ENCODE data around the gene TBXAS1.
"Not testable (repeated sequence)": the region's sequence is repeated elsewhere in the genome, so short reads cannot be mapped to it uniquely, and the experiment has no call there.

The TBXAS1 gene

DNA sequence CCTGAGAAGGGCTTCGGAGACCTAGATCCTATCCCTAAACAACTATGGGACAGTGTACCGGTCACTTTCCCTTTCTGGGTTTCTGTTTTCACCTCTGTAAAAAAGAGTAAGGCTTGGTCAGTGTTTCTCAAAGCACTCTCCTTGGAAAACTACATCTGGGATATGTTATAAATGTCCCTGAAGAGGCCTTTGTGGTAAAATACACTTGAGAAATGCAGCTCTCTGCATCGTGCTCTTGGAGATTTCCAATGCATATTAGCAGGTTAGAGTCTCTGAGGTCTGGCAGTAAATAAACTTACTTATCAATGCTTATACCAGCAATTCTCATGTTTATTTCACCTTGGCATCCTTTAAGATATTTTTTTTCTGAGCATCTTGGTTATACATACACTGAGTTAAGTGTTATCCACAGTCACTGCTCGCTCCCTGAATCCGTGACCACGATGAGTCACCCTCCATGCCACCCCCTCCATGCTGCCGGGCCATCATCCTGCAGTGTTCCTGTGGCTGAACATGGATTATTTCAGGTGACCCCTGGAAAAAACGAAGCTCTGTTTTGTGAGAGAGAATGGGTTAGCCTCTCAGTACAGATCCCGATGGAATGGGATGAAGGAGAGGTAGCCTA lies 3.3 kb upstream of the TBXAS1 start:
- DNase-seq (ENCODE audit: low read depth in 2 of 2) = no peak

GRCh38 chr7:139827042-139827441 lies 2.0 kb upstream of the TBXAS1 start:
- DNase-seq (ENCODE audit: low read depth in 2 of 2) = no peak

DNA sequence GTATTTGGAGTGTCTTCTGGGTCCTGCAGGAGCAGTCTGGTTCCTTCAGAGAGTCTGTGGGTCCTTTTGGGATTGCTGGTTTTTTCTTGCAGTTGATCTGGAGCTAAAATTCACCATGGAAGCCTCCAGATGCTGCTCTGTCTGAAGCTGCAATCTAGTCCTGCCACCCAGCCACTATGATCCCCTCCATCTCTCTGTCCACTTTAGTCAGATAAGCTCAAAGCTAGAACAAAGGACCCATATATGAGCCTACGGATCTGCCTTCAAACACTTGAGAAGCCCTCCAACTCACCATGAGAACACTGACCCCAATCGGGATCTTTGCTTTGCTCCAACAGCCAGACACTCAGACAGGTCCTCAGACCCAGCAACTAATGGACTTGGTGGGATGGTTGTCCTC lies 618 bp upstream of the TBXAS1 start:
- DNase-seq (ENCODE audit: low read depth in 2 of 2) = no peak

DNA sequence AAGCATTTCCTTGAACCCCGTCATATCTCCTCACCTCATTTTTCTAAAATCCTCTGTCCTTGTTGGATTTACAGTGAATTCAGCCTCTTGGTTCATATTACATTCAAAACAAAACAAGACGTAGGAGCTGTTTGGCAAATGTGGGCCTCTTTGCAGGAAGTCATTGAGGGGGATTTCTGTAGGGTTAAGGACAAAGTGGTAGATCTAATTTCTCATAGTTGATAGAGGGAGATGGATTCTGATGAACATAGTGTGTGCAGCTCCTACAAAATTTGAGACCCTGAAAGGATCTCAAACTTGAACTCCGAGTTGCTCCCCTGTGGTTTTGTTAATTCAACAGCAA lies 682 bp downstream of the TBXAS1 start:
- DNase-seq (ENCODE audit: low read depth in 2 of 2) = no peak

DNA sequence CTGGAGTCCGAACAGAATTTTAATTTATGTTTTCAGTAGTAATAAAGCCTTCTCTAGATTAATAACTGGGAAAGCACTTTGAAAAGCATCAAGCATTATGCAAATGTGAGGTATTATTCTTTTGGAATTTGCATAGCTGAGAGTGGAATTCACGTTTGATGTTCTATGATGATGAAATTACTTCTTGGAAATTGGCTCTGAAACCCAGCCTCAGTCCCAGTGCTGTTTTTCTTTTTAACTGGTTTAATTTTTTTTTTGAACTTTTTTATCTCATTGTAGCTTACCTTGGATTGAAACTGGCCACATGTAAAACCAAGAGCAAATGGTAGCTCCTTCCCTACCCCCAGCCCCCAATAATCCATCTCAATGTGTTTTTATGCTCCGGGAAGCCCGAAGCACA lies 1.2 kb downstream of the TBXAS1 start:
- no peak for DNase-seq (ENCODE audit: low read depth in 2 of 2)

DNA sequence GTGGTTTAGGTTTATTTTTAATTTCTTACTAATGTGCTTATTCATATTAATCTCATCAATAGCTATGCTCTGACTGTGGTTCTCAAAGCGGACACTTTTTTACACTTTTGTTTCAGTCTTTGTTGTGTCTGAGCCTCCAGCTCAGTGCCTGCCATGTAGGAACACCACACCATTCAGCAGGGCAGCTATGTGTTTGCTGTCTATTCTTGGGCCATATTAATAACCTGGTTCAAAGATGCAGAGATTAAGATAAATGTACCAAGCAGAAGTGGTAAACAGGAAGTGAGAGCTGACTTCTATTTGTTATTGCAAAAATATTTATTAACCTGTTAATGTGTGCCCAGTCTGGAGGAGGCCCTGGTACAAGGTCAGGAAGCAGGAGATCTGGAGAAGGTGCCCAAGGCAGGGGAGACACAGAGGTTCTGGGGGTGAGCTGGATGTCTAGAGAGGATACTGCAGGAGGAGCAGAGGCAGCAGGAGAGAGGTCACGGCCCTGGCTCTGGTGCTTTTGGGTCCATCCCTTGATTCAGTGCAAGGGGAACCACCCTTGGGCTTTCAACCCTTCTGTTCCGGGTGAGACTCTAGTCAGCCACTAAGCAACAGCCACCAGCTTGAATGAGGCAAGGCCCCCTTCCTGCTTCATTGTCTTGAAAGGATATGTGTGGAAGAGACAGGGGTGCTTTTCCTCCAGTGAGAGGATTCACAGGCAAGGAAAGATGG lies 1.9 kb downstream of the TBXAS1 start:
- DNase-seq (ENCODE audit: low read depth in 2 of 2) = no peak

GRCh38 chr7:139835848-139836247 lies 6.8 kb downstream of the TBXAS1 start:
- DNase-seq (ENCODE audit: low read depth in 2 of 2) = not testable (repeated sequence)

DNA sequence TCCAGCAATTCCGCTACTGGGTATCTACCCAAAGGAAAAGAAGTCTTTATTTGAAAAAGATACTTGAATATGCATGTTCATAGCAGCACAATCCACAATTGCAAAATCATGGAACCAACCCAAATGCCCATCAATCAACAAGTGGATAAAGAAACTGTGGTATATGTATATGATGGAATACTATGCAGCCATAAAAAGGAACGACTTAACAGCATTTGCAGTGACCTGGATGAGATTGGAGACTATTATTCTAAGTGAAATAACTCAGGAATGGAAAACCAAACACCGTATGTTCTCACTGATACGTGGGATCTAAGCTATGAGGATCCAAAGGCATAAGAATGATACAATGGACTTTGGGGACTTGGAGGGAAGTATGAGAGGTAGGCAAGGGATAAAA lies 8.2 kb downstream of the TBXAS1 start:
- not testable (repeated sequence) for DNase-seq (ENCODE audit: low read depth in 2 of 2)

DNA sequence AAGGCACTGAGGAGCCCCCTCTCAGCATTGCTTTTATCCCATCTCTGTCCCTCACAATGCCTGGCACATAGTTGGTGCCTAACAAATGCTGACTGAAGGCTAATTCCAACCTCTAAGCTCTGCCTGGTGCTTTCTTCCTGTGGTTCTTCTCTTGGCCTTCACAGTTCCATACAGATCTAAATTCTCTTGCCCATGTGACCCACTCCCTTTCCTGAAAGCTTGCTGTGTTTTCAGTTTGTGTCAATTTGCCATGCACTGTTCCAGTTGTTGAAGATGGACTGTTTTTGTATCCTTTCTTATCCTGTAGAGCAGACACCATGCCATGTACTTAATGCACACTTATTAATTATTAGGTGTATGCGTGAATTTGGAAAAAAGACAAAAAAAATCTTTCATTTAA lies 9.2 kb downstream of the TBXAS1 start:
- DNase-seq (ENCODE audit: low read depth in 2 of 2) = no peak

- no peak for DNase-seq (ENCODE audit: low read depth in 2 of 2)
Measured at GRCh38 chr7:139838876-139839275, 9.8 kb downstream of the TBXAS1 start.

DNA sequence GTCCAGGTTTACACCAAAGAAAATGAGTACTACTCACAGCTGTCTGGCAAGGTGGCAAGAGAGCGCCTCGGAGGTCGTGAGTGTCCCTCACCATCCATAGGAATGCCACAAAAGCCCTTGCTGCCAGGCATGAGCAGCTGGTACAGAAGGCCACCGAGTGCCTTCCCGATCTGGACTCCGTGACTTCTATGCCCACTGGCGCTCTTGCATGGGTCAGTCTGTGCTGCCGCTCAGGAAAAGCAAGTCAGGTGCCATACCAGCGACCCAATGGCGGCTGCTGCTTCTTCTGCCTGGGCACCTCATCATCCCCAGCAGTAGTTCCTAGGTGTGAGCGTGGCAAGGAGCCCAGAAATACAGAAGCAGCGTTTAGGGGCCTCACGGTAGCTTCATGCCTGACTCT lies 11.7 kb downstream of the TBXAS1 start:
- no peak for DNase-seq (ENCODE audit: low read depth in 2 of 2)

- DNase-seq (ENCODE audit: low read depth in 2 of 2) = no peak
Measured at GRCh38 chr7:139842401-139843210, 13.5 kb downstream of the TBXAS1 start.

DNA sequence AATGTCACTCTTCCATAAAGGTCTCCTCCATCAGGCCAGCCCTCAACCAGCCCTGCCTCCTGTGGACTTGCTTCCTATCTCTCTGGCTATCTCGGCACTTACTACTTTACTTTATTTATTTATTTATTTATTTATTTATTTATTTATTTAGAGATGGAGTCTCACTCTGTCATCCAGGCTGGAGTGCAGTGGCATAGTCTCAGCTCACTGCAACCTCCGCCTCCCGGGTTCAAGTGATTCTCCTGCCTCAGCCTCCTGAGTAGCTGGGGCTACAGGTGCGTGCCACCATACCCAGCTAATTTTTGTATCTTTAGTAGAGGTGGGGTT lies 14.1 kb downstream of the TBXAS1 start:
- DNase-seq (ENCODE audit: low read depth in 2 of 2) = not testable (repeated sequence)

GRCh38 chr7:139844779-139845442 lies 15.8 kb downstream of the TBXAS1 start:
- no peak for DNase-seq (ENCODE audit: low read depth in 2 of 2)

- DNase-seq (ENCODE audit: low read depth in 2 of 2) = no peak
Measured at GRCh38 chr7:139845443-139845805, 16.4 kb downstream of the TBXAS1 start.

DNA sequence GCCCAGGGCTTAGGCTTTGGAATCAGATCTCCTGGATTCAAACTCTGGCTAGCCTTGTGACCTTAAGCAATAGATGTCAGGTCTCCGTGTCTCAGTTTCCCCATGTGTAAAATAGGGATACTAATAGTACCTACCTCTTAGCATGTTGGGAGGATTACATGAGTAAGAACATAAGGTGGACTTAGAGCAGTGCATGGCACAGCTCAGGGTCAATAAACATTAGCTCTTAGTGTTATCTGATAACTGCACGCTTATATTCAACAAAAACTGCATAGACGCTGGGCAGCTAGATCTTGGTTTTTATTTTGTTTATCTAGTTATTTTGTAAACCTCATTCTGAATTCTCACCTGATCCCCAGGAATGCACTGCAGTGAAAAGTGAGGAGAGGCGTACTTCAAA lies 17.2 kb downstream of the TBXAS1 start:
- no peak for DNase-seq (ENCODE audit: low read depth in 2 of 2)

- no peak for DNase-seq (ENCODE audit: low read depth in 2 of 2)
Measured at GRCh38 chr7:139848274-139848673, 19.2 kb downstream of the TBXAS1 start.

- no peak for DNase-seq (ENCODE audit: low read depth in 2 of 2)
Measured at GRCh38 chr7:139850906-139851305, 21.8 kb downstream of the TBXAS1 start.

DNA sequence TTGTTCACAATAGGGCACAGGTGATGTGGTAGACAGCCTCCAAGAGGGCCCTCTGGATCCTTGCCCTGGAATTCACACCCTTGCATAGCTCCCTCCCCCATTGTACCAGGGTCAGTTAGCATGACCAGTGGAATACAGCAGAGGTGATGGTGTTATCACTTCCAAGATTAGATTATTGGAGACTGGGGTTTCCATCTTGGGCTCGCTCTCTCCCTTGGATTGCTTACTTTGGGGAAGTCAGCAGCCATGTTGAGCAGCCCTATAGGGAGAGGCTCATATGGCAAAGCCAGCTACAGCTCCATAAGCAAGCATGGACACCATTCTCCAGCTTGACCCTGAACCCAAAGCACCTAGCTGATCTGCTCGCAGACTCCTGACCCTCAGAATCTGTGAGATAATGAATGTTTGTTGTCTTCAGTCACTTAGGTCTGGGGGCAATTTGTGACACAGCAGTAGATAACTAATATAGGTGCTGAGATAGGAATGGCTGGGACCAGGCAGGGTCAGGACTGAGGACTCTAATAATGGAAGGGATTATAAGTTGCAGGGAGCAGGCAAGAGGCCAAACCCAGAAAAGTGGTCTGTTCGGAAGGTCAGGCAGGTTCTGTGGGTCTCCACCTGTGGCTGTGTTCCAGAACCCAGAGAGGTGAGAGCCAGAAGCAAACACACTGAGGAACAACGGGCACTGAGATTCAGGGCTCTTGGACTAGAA lies 22.9 kb downstream of the TBXAS1 start:
- DNase-seq (ENCODE audit: low read depth in 2 of 2) = no peak

DNA sequence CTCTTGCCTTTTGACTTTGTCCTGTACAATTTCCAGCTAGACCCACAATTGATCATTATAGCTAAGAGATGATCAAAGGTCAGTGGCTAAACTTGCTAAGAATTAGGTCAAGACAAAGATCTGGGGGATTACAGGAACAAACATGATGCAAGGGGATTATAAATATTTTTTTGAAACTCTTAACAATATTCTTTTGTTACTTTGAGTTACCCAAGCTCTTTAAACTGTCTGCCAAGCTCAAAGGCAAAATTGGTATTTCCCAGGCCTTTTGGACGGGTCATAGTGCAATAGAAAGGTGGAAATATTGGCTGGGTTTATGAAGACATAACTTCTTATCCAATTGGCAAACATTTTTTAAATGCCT lies 23.4 kb downstream of the TBXAS1 start:
- DNase-seq (ENCODE audit: low read depth in 2 of 2) = no peak

- no peak for DNase-seq (ENCODE audit: low read depth in 2 of 2)
Measured at GRCh38 chr7:139853506-139854123, 24.6 kb downstream of the TBXAS1 start.

- DNase-seq (ENCODE audit: low read depth in 2 of 2) = no peak
Measured at GRCh38 chr7:139854124-139854511, 25.1 kb downstream of the TBXAS1 start.
